CD4-positive, alpha-beta T cell treated with Interleukin-2 at 100 ng/mL for 4 hours (primary cell): ENCODE measurements around the gene SERPINF2.
"Not testable (repeated sequence)": the region's sequence is repeated elsewhere in the genome, so short reads cannot be mapped to it uniquely, and the experiment has no call there.

ENCODE experiments used
- DNase-seq: peaks from one replicate; pipeline ENCODE4 v3.0.0-alpha.2; 2020; ENCODE audit warnings: low spot score

Gene SERPINF2

DNA sequence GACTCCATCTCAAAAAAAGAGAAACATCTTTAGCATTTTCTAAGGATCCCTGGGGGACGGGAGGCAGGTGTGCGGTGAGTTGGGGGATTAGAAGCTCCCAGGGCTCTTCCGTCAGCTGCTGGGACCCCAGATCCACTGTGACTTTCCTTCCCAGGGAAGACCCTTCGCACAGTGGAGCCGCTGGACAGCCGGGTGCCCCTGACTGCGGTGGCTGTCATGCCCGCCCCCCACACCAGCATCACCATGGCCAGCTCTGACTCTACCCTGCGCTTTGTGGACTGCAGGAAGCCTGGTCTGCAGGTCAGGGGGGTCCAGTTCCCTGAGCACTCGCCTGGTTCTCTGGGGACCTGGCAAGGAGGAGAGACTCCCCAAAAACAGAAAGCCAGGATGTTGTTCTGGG lies 7.3 kb upstream of the SERPINF2 start:
- DNase-seq = no peak

DNA sequence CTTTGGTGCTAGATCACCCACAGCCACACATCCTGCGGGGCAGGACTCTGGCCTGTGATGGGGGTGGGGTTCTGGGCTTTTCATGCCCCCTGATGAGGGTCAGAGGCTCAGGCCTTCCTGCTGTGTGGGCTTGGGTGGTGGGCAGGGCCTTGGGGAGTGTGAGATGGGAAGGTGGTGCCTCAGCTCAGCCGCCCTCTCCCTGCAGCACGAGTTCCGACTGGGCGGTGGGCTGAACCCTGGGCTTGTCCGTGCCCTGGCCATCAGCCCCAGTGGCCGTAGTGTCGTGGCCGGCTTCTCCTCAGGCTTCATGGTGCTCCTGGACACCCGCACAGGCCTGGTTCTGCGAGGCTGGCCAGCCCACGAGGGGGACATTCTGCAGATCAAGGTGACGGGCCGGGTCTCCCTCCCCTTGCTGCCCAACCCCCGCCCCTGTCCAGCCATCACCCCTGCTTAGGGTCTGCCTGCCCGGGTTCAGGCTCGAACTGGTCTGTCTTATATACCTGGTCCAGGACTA lies 6.8 kb upstream of the SERPINF2 start:
- no peak for DNase-seq

DNA sequence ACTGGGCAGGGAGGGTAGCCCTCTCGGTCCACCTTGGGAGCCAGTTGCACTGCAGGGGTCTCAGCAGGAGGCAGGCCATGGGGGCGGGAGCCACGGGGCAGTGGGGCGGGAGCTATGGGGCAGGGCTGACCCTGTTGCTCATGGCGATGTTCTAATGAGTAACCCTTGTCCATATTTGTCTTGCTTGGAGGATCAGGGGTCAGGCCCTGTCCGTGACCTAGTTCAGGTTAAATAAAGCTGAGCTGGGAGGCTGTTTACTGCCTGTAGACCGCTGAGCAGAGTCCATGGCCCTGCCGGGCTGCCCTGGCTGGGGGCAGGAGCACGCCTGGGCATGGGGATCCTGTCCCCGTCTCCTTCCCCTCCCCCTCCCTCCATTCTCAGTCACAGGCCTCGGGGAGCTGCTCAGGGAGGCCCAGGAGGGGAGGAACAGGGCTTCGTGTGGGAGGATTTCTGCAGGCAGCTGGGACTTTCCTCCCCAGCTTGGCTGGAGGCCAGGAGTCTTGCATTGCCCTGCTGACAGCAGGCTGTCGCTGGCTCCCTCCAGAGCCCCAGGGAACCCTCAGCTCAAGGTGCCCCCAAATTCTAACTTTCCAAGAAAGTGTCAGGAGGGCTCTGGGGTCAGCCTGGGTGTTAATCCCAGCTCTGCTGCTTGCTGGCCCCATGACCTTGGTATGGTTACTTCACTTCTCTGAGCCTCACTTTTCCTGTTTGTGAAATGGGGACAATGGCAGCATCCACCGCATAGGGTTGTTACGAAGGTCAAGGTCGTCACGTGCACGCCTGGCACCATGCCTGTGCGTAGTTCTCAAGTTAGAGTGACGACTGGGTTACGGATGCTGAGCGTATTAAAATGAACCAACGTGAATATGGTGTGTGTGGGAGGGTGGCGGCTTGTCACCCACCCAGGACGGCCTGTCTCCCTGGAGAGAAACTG lies 6.1 kb upstream of the SERPINF2 start:
- DNase-seq = no peak

DNA sequence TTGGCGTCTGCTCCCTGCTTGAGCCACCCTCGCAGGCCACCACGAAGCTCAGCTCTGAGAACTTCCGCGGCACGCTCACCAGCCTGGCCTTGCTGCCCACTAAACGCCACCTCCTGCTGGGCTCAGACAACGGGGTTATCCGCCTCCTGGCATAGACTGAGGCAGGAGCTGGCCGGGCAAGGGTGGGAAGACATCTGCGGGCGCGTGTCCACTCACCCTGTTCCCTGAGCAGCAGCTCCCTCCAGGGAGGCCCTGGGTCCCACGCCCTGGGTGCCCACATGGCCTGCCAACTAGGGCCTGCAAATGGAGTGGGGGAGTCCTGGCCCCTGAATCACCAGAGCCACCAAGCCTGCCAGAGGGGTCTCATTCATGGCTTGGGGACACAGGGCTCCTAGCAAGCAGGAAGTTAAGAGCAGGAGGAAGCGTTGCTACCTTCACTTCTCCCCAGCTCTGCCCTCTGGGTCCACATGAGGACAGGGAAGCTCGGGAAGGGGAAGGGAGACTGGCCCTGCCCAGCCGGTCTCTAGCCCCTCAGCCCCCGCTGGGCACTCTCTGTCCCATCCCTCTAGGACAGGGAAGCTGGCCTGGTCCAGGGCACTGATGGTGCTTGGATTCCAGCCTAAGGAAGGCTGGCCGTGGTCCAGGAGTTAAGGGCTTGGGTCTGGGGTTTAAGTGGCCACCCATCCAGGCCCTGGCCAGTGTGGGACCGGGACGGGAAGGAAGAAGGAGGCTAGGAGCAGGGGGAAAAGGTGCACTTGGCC lies 5.0 kb upstream of the SERPINF2 start:
- no peak for DNase-seq

DNA sequence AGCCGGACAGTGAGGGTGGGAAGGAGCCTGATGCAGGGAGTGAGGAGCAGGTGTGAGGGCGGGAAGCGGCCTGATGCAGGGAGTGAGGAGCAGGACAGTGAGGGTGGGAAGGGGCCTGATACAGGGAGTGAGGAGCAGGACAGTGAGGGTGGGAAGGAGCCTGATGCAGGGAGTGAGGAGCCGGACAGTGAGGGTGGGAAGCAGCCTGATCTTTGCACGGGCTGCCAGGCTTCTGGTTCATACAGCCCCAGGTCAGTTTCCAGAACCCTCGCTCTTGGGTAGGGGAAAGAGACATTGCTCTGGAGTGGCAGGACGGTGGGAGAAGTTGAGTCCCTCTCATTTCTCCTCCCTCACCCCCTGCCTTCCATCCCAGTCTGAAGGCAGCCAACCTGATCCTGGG lies 772 bp upstream of the SERPINF2 start:
- not testable (repeated sequence) for DNase-seq

DNA sequence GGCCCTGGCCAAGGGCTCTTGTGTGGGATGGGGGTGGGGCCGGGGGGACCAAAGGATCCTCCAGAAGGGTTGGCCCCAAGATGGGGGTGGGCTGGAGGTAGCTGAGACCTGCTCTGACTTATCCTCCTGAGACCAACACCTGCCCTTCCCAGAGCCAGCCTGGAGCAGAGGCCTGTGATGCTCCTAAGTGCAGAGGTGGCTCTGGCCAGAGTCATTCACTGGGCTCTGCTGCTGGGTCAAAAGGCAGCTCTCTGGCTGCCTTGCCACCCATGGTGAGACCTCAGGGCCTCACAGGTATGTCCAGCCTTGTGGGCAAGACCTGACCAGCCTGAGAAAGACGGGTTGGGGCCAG lies 393 bp downstream of the SERPINF2 start:
- DNase-seq = no peak

DNA sequence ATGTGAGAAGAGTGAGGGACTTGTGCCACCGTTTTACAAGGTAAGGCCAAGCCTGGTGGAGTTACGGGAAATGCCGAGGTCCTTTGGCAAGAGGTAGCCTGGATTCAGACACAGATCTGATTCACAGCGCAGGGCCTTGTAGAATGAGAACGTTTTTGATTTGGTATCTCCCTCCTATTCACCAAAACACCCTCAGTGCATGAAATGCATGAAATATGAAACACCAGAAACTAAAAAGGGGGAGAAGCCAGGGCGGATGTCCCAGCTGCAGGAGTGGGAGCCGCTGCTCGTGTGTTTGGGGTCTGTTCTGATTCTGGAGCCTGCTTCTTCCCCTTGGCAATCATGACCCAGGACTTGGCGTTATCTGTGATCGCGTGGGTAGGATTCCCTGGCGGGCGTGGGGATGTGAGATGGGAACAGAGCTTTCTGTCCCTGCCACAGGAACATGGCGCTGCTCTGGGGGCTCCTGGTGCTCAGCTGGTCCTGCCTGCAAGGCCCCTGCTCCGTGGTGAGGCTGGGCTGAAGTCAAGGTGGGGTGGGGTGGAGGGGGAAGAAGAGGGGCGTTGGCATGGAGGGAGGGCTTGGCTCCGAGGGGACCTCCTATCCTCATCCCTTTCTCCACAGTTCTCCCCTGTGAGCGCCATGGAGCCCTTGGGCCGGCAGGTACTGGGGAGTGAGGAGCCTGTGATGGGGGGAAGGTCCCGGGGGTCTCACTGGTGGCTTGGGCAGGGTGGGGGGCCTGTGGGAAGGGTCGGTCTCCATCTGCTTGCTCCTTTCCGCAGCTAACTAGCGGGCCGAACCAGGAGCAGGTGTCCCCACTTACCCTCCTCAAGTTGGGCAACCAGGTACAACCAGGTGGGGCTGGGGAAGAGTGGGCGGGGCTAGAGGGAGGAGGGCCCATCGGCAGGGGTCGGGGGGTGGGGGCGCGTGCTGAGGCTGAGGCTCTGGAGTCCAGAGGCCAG lies 2.2 kb downstream of the SERPINF2 start:
- no peak for DNase-seq

DNA sequence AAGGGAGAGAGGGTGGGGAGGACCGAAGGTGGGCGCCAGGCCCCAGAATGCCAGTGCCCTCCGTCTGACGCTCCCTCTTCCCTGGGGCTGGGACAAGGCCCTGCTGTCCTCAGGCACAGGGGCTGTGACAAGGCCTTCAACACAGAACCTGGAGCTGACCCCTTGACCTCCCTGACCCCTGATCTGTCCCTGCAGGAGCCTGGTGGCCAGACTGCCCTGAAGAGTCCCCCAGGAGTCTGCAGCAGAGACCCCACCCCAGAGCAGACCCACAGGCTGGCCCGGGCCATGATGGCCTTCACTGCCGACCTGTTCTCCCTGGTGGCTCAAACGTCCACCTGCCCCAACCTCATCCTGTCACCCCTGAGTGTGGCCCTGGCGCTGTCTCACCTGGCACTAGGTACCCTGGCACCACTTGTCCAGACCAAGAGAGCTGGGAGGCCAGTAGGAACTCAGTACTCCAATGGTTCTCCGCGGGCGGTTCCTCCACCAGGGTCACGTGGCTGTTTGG lies 2.9 kb downstream of the SERPINF2 start:
- DNase-seq = no peak

DNA sequence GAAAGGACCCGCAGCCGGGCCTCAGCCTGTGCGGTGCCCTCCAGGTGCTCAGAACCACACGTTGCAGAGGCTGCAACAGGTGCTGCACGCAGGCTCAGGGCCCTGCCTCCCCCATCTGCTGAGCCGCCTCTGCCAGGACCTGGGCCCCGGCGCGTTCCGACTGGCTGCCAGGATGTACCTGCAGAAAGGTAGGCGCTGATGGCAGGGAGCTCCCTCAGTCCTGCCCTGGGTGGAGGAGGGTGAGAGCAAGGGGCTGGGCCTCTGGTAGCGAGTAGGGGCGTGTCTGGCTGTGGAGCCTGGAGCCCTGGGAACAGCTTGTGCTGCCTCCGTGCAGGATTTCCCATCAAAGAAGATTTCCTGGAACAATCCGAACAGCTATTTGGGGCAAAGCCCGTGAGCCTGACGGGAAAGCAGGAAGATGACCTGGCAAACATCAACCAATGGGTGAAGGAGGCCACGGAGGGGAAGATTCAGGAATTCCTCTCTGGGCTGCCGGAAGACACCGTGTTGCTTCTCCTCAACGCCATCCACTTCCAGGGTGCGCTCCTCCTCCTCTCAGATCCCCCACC lies 4.4 kb downstream of the SERPINF2 start:
- DNase-seq = no peak

DNA sequence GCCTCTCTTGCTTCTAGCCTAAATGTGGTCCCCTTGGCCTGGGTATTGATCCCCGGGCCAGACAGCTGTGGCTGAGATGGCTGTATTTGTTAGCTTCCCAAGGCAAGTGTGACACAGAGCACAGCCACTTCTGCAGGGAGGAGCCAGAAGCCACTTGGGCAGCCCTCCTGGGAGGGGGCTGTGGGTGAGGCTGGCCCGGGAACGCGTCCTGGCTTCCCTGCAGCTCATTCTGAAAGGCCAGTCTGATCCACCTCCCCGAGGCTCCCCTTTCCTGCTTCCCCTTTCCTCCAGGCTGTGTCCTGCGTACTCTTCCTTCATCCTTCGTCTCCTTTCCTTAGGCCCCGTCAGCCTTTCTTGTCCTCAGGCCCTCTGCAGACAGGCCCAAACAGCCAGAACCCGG lies 8.0 kb downstream of the SERPINF2 start:
- no peak for DNase-seq

DNA sequence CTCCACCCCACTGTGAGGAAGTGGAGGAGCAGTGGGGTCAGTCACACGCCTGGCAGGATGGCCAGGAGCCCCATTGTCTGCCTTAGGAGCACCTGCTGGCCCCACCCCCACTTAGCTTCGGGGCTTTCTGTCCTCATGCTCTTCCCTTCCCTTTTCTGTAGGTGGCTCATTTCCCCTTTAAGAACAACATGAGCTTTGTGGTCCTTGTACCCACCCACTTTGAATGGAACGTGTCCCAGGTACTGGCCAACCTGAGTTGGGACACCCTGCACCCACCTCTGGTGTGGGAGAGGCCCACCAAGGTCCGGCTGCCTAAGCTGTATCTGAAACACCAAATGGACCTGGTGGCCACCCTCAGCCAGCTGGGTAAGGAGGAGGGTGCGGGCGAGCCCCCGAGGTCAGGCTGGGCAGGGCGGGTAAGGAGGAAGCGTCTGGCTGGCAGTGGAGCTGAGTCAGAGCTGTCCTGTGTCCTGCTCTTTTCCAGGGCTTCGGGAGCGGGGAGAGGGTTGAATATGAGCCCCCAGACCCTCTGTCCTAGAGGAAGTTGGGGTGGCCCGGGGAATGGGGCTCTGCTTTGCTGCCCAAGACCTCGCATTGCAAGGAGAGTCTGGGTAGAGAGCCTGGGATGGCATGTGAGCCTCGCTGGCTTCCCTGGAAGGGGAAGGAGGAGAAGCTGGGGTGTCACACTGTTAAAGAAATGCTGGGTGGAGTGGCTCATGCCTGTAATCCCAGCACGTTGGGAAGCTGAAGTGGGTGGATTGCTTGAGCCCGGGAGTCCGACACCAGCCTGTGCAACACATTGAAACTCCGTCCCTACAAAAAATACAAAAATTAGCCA lies 10.0 kb downstream of the SERPINF2 start:
- DNase-seq = no peak

DNA sequence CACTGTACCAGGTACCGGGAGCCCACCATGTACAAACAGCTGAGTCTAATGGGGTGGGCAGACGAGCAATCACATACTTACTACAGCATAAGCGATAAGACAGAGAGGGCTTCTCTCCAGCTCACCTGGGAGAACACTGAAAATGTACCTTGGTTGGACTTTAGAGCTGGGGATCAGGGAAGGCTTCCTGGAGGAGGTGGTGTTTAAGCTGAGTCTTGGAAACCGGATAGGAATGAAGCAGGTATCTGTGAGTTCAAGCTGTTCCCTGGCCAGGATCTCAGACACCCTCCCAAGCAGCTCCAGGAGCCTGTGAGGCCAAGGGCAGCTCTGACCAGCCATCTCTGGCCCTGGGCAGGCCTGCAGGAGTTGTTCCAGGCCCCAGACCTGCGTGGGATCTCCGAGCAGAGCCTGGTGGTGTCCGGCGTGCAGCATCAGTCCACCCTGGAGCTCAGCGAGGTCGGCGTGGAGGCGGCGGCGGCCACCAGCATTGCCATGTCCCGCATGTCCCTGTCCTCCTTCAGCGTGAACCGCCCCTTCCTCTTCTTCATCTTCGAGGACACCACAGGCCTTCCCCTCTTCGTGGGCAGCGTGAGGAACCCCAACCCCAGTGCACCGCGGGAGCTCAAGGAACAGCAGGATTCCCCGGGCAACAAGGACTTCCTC lies 11.2 kb downstream of the SERPINF2 start:
- DNase-seq = no peak

DNA sequence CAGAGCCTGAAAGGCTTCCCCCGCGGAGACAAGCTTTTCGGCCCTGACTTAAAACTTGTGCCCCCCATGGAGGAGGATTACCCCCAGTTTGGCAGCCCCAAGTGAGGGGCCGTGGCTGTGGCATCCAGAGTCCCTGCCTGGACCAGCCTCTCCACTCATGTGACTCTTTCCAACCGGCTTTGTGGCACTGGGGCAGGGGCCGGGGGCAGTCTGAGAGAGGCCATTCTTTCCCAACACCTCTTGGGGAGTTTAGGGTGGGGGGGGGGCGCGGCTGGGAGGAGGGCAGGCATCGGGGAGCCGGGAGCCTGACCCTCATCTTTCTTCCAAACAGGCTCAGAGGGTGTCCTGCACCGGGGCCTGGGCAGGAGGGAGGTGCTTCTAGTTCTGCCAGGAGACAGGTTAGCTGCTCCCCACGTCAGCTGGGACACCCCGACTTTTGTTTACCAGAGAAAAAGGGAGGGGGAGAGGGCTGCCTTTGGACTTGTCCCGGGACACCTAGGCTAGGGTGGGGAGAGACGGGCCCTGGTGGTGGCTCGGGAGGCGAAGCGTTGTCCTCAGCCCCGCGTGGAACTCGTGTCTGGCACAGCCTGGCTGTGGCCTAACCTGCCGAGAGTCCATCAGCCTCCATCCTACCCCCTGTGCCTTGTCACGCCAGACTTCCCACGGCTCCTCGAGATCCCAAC lies 11.9 kb downstream of the SERPINF2 start:
- DNase-seq = no peak

DNA sequence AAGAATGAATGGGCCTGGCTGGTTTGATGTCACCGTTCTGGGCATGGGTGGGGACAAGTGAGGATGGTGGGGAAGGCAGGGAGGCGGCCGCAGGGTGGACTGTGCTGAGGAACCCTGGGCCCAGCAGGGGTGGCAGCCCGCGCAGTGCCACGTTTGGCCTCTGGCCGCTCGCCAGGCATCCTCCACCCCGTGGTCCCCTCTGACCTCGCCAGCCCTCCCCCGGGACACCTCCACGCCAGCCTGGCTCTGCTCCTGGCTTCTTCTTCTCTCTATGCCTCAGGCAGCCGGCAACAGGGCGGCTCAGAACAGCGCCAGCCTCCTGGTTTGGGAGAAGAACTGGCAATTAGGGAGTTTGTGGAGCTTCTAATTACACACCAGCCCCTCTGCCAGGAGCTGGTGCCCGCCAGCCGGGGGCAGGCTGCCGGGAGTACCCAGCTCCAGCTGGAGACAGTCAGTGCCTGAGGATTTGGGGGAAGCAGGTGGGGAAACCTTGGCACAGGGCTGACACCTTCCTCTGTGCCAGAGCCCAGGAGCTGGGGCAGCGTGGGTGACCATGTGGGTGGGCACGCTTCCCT lies 12.7 kb downstream of the SERPINF2 start:
- DNase-seq = no peak

DNA sequence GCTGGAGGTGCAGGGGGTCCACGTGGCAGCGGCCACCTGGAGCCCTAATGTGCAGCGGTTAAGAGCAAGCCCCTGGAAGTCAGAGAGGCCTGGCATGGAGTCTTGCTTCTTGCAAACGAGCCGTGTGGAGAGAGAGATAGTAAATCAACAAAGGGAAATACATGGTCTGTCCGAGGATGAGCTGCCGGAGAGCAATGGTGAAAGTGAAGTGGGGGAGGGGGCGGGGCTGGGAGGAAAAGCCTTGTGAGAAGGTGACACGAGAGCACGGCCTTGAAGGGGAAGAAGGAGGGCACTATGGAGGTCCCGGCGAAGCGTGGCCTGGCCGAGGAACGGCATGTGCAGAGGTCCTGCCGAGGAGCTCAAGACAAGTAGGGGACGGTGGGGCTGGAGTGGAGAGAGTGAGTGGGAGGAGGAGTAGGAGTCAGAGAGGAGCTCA lies 13.2 kb downstream of the SERPINF2 start:
- no peak for DNase-seq

DNA sequence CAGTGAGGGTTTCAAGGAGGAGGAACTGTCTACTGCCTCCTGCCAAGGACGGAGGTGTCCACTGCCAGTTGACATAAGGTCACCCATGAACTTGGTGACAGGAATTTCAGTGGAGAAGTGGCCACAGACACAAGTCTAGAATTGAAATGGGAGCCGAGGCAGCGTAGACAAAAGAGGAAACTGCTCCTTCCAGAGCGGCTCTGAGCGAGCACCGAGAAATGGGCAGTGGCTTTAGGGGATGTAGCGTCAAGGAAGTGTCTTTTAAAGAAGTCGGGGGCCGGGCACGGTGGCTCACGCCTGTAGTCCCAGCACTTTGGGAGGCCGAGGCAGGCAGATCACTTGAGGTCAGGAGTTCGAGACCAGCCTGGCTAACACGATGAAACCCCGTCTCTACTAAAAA lies 16.1 kb downstream of the SERPINF2 start:
- no peak for DNase-seq

DNA sequence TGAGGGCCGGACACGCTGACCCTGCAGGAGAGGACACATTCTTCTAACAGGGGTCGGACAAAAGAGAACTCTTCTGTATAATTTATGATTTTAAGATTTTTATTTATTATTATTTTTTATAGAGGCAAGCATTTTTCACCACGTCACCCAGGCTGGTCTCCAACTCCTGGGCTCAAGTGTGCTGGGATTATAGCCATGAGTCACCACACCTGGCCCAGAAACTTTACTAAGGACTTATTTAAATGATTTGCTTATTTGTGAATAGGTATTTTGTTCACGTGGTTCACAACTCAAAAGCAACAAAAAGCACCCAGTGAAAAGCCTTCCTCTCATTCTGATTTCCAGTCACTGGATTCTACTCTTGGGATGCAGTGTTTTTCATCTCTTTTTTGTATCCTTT lies 16.9 kb downstream of the SERPINF2 start:
- no peak for DNase-seq

DNA sequence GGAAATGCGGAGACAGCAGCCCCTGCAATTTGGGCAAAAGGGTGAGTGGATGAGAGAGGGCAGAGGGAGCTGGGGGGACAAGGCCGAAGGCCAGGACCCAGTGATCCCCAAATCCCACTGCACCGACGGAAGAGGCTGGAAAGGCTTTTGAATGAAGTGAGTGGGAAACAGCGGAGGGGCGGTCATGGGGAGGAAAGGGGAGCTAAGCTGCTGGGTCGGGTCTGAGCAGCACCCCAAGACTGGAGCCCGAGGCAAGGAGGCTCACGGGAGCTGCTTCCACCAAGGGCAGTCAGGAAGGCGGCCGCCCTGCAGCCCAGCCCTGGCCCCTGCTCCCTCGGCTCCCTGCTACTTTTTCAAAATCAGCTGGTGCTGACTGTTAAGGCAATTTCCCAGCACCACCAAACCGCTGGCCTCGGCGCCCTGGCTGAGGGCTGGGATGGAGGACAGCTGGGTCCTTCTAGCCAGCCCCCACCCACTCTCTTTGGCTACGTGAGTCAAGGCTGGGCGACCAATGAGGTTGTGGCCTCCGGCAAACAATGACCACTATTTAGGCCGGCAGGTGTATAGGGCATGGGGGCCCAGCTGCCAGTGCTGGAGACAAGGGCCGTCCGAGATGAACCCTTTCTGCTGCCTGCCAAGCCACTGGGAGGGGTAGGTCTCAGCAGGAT lies 19.7 kb downstream of the SERPINF2 start:
- no peak for DNase-seq
